ENCODE measurements around the gene PLCB2. TPM values are rescaled to one million over a fixed set of nuclear protein-coding genes. Genes with fewer than 3 reads are reported as not detected.

Gene PLCB2
- total RNA-seq, 1 donor from 2014 or later = 3.7 TPM

DNA sequence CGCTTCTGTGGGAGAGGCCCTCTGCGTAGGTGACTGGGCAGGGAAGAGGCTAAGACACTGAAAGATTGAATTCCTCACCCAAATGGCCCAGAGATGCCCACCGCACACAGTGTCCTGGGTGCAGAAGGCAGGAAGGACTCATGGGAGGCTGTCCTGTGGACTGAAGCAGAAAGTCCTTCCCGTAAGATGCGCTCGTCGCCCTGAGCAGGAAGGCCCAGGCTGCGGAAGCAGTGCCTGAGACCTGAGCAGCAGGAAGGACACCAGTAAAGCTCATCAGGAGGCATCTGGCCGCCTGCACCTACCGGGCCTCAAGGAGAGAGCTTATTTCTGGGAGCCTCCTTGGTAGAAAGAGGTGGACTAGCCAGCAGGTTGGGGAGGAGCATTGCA is 65.5 kb downstream of the PLCB2 start:
- no peak overlapping the region for H3K27ac ChIP-seq (ENCODE audit: low read depth, low read length)
- no peak overlapping the region for H2AFZ ChIP-seq (ENCODE audit: low read depth, low read length)
- peaks cover 3% of the 10 kb centered on the region for H3K27me3 ChIP-seq (ENCODE audit: insufficient read depth, low read length)
- H3K9me3 Mint-ChIP-seq (ENCODE audit: unreplicated experiment) = peaks cover 4% of the 10 kb centered on the region
- no peak overlapping the region for H3K4me3 ChIP-seq (ENCODE audit: insufficient read depth, low read depth, low read length)
- FAIRE-seq = no peak
- peaks cover 3% of the 10 kb centered on the region for H3K36me3 Mint-ChIP-seq (ENCODE audit: low read depth, unreplicated experiment)
- no peak overlapping the region for H3K4me2 ChIP-seq (ENCODE audit: low read length)
- H3K79me2 ChIP-seq (ENCODE audit: insufficient read depth, low read length) = no peaks in the 10 kb centered on the region
- no peak overlapping the region for H3K27ac Mint-ChIP-seq (ENCODE audit: unreplicated experiment)
- H3K9me3 ChIP-seq (ENCODE audit: insufficient read depth, low read depth, low read length) = no peaks in the 10 kb centered on the region
- no peak for DNase-seq (ENCODE audit: low read depth)
- no peak overlapping the region for H3K9ac ChIP-seq (ENCODE audit: low read length)
- H3K36me3 ChIP-seq (ENCODE audit: insufficient read depth, low read length) = no peaks in the 10 kb centered on the region
- H3K27me3 Mint-ChIP-seq (ENCODE audit: low read depth, unreplicated experiment) = peaks cover 43% of the 10 kb centered on the region
- no peak overlapping the region for H3K4me3 Mint-ChIP-seq (ENCODE audit: unreplicated experiment)
- peaks cover 5% of the 10 kb centered on the region for H4K20me1 ChIP-seq (ENCODE audit: insufficient read depth, low read length)
- TF ChIP-seq, protein P1, sequence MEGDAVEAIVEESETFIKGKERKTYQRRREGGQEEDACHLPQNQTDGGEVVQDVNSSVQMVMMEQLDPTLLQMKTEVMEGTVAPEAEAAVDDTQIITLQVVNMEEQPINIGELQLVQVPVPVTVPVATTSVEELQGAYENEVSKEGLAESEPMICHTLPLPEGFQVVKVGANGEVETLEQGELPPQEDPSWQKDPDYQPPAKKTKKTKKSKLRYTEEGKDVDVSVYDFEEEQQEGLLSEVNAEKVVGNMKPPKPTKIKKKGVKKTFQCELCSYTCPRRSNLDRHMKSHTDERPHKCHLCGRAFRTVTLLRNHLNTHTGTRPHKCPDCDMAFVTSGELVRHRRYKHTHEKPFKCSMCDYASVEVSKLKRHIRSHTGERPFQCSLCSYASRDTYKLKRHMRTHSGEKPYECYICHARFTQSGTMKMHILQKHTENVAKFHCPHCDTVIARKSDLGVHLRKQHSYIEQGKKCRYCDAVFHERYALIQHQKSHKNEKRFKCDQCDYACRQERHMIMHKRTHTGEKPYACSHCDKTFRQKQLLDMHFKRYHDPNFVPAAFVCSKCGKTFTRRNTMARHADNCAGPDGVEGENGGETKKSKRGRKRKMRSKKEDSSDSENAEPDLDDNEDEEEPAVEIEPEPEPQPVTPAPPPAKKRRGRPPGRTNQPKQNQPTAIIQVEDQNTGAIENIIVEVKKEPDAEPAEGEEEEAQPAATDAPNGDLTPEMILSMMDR (IDR thresholded peaks at IDR 0.05; ENCODE audit: insufficient read depth, low read depth, low read length) = no peak
- TF ChIP-seq EZH2 (IDR thresholded peaks at IDR 0.05; ENCODE audit: insufficient read depth, low read length) = no peak
- H3K4me1 Mint-ChIP-seq (ENCODE audit: low read depth, unreplicated experiment) = peaks cover 22% of the 10 kb centered on the region
- H3K4me1 ChIP-seq (ENCODE audit: insufficient read depth, low read length) = peaks cover 11% of the 10 kb centered on the region

DNA sequence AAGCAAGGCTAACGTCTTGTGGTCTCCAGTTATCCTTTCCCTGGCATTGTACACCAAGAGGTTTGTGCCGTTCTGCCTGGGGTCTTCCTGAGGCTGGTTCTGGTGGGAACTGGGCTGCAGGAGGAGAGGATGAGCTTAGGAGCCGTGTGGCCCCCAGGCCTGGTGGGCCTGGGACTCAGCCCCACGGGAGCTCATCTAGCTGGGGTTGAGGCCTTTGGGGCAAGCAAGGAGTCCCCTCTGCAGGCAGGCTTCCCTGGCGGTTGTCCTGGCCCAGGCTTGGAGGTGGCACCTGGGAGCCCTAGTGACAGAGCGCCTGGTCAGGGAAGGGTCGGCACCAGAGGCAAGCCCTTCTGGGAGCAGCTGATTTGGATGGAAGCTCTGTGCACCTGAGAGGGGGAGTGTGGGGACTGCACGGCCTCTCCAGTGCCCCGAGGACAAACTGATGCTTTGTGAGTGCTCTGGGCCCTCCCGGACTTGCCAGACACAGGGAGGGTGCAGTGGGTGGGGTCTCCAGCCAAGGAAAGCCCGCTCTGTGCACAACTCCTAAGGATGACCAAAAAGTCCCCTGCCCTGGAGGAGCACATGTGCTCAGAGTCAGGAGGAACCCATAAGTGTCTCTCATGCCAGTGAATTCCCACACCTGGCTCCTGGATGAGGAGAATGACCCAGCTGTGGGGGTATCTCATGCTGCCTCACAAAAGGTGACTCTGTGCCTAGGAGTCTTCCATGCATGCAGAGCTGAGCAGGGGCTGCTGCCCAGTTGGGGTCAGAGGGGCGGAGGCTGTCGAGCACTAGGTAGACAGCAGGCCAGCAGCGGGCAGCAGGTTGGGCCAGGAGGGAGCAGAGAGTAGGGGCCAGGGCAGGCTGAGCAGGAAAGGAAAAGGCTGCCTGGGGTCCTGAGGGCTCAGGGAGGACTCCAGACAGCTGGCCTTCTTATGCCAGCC is 66.2 kb downstream of the PLCB2 start:
- H3K4me3 ChIP-seq (ENCODE audit: insufficient read depth, low read depth, low read length) = no peak overlapping the region
- H3K27me3 ChIP-seq (ENCODE audit: insufficient read depth, low read length) = peaks cover 3% of the 10 kb centered on the region
- H4K20me1 ChIP-seq (ENCODE audit: insufficient read depth, low read length) = peaks cover 5% of the 10 kb centered on the region
- no peak for TF ChIP-seq EZH2 (IDR thresholded peaks at IDR 0.05; ENCODE audit: insufficient read depth, low read length)
- TF ChIP-seq, protein P1 (IDR thresholded peaks at IDR 0.05; ENCODE audit: insufficient read depth, low read depth, low read length) = no peak
- H3K9ac ChIP-seq (ENCODE audit: low read length) = no peak overlapping the region
- H3K4me1 ChIP-seq (ENCODE audit: insufficient read depth, low read length) = peaks cover 11% of the 10 kb centered on the region
- peaks cover 4% of the 10 kb centered on the region for H3K9me3 Mint-ChIP-seq (ENCODE audit: unreplicated experiment)
- H3K27ac Mint-ChIP-seq (ENCODE audit: unreplicated experiment) = no peak overlapping the region
- no peaks in the 10 kb centered on the region for H3K9me3 ChIP-seq (ENCODE audit: insufficient read depth, low read depth, low read length)
- no peaks in the 10 kb centered on the region for H3K79me2 ChIP-seq (ENCODE audit: insufficient read depth, low read length)
- H3K36me3 Mint-ChIP-seq (ENCODE audit: low read depth, unreplicated experiment) = peaks cover 3% of the 10 kb centered on the region
- DNase-seq (ENCODE audit: low read depth) = no peak
- no peak overlapping the region for H3K4me2 ChIP-seq (ENCODE audit: low read length)
- H2AFZ ChIP-seq (ENCODE audit: low read depth, low read length) = no peak overlapping the region
- FAIRE-seq = no peak
- no peak overlapping the region for H3K27ac ChIP-seq (ENCODE audit: low read depth, low read length)
- no peak overlapping the region for H3K4me3 Mint-ChIP-seq (ENCODE audit: unreplicated experiment)
- peaks cover 22% of the 10 kb centered on the region for H3K4me1 Mint-ChIP-seq (ENCODE audit: low read depth, unreplicated experiment)
- peaks cover 38% of the 10 kb centered on the region for H3K27me3 Mint-ChIP-seq (ENCODE audit: low read depth, unreplicated experiment)
- no peaks in the 10 kb centered on the region for H3K36me3 ChIP-seq (ENCODE audit: insufficient read depth, low read length)

Measured in astrocyte (in vitro differentiated cells and primary cell).